Tongue (tissue), 2 donors: ENCODE measurements around the gene TBCC. TPM values are rescaled to one million over a fixed set of nuclear protein-coding genes. Genes with fewer than 3 reads are reported as not detected.
"Not testable (repeated sequence)": the region's sequence is repeated elsewhere in the genome, so short reads cannot be mapped to it uniquely, and the experiment has no call there.

Experiments used
- DNase-seq: peaks from one replicate; pipeline ENCODE4 v3.0.0-alpha.2; 2015
- total RNA-seq: library from RNA; depleted of rRNA; stranded (reverse); fragments of >200 nt; gene quantifications from one replicate; pipeline ENCODE4 v1.2.3, GENCODE V29; 2014

The TBCC gene
- total RNA-seq, 1 donor from 2014 or later = 30.3 TPM

GRCh38 chr6:42733867-42734481 lies 11.9 kb downstream of the TBCC start:
- not testable (repeated sequence) for DNase-seq

DNA sequence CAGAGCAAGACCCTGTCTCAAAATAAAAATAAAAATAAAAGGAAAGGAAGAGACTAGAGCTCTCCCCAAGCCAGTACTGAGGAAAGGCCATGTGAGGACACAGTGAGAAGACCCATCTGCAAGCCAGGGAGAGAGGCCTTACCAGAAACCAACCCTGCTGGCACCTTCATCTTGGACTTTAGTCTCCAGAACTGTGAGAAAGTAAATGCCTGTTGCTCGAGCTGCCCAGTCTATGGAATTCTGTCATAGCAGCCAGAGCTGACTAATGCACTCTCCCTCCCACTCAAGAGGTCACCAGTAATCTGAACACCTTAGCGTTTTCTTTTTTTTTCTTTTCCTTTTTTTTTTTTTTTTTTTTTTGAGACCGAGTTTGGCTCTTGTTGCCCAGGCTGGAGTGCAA lies 16.2 kb downstream of the TBCC start:
- DNase-seq = no peak

DNA sequence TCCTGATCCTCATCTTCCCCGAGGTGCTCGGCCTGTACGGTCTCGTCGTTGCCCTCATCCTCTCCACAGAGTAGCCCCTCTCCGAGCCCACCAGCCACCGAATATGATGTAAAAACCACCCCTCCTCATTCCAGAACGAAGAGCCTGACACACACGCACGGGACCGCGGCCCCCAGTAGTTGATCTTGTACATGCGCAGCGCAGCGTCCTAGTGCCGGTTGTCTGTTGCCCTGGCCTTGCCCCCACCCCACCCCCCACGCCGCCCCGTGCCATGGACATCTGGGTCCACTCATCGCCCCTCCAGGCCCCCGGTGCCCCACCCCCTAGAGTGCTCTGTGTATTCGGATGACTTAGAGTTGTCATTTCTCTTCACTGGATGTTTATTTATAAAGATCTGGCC lies 18.3 kb downstream of the TBCC start:
- peak; percentile 7 for DNase-seq

DNA sequence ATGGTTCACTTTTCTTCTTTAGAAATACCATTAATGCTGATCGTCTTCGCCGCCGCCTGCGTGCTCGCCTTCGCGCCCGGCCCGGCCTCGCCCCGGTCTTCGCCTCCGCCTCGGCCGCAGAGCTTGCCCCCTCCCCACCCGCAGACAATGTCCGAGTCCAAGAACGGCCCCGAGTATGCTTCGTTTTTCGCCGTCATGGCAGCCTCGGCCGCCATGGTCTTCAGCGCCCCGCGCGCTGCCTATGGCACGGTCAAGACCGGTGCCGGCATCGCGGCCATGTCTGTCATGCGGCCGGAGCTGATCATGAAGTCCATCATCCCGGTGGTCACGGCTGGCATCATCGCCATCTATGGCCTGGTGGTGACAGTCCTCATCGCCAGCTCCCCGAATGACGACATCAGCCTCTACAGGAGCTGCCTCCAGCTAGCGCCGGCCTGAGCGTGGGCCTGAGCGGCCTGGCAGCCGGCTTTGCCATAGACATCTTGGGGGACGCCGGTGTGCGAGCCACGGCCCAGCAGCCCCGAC lies 18.8 kb downstream of the TBCC start:
- DNase-seq = peak; percentile 54

DNA sequence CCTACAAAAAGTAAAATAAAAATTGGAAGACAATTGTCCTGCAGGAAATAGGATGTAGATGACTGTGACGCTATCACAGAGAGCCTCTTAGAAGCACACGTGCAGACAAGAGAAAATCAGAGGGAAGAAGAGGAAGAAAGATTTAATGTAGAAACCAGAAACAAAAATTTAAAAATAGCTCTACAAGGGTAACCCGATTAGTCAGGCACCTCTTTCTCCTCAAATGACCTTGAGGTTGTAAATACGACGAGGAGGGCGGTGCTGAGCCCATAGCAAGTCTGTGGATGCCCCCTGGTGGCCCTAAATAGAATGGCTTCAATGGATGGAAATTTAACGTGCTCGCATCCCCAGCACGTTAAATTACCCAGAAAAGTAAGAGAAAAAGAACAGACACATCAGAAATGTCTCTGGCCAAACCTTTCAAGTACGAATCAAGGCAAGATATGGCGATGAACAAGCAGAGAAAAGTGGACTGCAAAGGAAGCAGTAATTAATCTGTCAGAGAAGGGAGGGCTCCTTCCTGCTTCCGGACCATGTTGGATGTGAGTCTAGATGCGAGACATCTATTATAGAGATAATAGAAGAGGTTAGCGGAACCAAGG lies 19.3 kb downstream of the TBCC start:
- DNase-seq = peak; percentile 93

- DNase-seq = no peak
These were observed 19.9 kb downstream of the TBCC start for GRCh38 chr6:42726026-42726425.

- DNase-seq = no peak
These were observed 21.1 kb downstream of the TBCC start for GRCh38 chr6:42724825-42725224.

DNA sequence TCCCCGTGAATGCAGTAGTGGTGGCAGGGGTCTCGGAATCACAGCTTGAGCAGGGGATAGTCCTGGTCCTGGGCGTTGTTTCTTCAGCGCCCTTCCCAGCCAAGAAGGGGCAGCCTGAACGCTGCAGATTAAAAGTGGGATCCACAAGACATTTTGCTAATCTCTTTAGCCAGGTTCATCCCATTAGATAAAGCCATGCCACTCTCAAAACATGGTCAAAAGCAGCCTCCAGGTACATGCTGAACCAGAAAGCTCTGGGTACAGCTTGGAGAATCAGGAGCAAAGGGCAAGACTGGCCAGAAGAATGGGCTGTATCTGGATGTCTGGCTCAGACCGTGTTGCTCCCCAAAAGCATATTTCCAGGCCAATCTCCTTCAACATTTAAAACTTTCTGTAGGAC lies 23.4 kb downstream of the TBCC start, which contains the start of gene PRPH2:
PRPH2 (minus strand) TSS at position 101 of the 400 bp plus-strand sequence. CDS start 263 bp downstream, outside the sequence.
- DNase-seq = no peak

DNA sequence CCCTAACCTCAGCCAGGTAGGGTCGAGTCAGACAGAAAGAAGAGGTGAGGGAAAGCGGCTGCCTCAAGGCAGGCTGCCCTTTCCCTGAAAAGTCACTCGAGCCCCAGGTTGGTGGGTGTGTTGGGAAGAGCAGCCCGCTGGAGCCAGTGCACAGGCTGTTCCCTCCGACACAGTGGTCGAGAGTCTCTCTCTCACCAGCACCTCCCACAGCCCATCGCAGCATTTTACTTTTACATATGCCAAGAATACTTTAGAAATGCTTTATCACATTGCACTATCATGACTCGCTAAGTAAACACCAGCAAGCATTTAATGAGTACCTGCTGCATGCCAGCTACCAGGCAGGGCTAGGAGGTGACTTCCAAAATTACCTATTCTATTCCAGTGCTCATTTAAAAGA lies 25.2 kb downstream of the TBCC start:
- no peak for DNase-seq

DNA sequence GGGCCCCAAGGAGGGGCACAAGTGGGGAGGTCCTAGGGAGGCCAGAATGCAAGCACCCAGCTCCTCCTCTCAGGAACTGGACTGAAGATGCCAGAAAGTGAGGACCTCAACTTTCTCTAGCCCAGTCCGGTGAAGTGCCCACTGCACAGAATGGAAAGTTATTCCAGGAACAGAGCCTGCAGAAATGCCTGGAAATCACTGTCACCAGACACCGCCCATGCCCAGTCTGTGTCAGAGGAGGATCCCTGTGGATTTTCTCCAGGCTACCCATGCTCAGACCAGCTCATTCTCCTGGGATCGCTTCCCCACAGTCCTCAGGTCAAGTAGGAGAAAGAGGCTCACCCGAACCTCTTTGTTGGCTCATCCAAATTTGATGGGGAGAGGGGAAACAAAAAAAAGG lies 30.0 kb downstream of the TBCC start:
- DNase-seq = no peak

DNA sequence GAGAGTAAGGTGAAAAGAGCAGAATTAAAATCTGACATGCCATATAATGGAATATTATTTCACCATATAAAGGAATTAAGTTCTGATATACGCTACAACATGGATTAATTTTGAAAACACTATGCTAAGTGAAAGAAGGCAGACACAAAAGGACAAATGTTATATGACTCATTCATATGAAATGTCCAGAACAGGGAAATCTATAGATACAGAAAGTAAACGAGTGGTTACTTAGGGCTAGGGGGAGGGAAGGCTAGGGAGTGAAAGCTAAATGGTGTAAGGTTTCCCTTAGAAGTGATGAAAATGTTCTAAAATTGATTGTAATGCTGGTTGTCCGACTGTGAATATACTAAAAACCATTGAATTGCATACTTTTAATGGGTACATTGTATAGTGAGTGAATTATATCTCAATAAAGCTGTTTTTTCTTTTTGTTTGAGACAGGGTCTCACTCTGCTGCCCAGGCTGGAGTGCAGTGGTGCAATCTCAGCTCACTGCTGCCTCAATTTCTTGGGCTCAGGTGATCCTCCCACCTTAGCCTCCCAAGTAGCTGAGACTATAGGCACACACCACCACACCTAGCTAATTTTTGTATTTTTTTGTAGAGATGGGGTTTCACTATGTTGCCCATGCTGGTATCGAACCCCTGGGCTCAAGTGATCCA lies 31.7 kb downstream of the TBCC start:
- no peak for DNase-seq

DNA sequence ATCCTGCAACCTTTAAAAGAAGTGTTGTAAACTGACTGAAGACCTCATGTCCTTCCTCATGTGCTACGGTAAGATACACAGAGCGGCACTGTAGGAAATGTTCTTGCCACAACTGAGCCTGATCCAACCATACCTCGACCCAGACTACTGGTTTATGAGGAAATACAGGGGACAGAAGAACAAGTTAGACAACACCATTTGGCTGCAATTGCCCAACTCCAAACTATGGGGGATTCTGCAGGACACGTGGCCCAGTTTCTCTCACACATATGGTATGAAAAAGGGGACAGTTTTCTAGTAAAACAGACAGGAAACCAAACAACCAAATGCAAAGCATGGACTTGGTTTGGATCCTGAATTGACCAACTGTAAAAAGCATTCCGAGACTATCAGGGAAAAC lies 34.0 kb downstream of the TBCC start:
- no peak for DNase-seq

DNA sequence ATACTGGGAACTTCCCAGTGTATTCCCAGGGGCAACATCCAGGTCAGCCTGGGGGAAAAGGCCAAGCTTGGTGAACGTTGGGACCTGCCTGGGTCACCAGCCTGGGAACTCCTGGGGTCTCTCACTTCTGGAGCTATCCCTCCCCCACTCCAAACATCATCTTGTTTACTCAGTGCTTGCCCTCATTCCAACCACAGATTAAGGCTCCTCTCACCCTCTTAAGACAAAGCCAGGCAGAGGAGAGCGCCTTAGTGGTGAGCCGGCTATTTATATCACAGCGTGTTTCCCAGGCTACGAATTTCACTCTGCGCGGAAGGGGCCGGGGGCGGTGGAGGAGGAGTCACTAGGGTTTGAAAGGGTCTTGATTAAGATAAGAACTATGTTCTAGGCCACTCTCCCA lies 35.6 kb downstream of the TBCC start:
- DNase-seq = peak; percentile 59

DNA sequence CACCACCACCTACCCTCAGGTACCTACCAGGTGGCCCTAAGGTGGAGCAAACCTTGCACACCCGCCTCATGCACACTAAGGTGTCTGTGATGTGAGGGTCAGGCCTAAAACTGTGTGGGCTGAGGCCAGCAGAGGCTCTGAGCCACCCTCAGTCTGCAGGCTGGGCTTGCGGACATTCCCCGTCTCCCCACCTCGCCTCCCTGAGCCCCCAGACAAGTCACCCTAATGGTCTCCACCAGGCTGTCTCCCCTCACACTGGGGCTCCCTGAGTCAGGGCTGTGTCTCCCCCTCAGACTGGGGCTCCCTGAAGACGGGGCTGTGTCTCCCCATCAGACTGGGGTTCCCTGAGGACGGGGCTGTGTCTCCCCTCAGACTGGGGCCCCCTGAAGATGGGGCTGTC lies 36.0 kb downstream of the TBCC start:
- no peak for DNase-seq

- DNase-seq = no peak
These were observed 37.8 kb downstream of the TBCC start for GRCh38 chr6:42708096-42708495.

DNA sequence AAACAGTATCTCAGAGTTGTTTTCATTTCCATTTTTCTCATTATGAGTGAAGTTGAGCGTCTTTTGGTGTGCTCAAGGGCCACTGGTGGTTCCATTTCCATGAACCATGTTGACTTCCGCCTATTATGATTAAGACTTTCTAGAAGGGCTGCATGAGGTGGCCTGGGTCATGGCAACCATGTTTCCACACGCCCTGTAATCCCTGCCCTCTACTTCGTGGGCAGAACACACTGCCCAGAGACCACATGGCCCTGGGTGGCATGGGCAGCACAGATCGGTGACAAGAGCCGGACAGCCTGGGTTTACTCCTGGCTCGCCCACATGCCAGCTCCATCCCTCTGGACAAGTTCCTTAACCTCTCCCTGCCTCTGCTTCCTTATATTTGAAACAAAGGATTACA lies 38.3 kb downstream of the TBCC start:
- DNase-seq = no peak

DNA sequence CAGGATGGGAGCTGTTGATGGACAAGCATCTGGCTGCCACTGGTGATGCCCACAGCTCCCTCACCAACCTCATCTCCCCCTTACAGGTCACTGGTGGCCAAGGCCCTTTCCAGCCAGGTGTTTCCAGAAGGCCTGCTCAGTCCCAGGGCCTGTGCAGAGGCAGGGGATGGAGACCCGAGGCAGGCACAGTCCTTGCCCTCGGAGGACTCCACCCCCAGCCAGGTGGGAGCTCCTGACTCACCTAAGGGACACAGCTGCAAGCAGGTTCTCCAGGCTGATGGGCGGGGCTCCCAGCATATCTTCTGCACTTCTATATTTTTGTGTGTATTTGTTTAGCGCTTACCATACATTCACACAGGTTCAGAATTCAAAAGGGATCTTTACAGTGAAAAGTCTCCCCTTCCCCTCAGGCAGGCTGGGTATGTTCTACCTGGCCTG lies 40.9 kb downstream of the TBCC start:
- peak; percentile 47 for DNase-seq

DNA sequence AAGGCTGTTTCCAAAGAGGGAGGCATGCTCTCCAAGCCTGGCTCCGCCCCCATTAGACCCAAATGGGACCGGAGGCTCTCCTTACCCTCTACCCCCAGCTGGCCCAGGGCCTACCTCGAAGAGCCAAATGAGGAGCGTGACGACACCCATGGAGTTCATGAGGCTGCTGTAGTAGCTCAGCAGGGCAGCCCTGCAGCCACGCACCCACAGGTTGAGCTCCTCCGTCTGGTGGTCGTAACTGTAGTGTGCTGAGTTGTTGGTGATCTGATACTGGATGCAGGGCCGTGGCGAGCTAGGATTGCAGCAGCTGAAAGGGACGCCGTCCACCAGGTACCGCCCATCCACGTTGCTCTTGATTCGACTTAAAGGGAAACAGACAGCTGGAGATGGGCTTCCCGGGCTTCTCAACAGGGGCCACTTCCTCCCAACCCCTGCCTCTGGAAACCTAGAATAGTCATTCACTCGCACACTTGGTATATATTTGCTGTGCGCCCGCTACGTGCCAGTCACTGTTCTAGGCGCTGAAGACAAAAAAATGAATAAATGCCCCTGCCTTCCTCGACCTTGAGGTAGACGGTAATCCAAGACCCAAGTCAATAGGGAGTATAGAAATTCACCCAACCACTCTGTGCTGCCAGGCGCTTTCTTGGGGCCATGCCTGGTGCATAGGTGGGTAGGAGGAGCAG lies 41.5 kb downstream of the TBCC start:
- peak; percentile 83 for DNase-seq

DNA sequence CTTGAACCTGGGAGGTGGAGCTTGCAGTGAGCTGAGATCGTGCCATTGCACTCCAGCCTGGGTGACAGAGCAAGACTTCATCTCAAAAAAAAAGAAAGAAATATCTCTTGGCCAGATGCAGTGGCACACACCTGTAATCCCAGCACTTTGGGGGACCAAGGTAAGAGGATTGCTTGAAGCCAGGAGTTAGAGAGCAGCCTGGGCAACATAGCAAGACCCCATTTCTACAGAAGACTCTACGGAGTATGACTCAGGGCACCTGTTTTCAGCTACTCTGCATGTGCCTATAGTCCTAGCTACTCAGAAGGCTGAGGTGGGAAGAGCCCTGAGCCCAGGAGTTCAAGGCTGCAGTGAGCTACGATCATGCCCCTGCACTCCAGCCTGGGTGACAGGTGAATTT lies 43.1 kb downstream of the TBCC start:
- not testable (repeated sequence) for DNase-seq

DNA sequence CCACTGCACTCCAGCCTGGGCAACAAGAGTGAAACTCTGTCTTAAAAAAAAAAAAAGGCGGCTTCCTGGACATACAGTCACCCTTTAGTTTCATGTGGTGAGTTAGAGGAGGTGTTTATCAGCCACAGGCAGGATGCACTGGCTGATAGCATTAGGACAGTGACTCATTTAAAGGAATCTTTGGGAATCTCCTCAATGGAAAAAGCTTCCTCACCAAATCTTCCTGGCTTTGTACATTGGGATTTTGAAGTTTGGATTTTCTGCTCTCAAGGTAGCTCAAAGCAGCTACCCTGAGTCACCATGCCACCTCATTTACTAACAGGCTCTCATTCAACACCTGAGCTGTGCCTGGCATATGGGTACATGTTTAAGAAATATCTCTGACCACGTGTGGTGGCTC lies 43.7 kb downstream of the TBCC start:
- DNase-seq = no peak

DNA sequence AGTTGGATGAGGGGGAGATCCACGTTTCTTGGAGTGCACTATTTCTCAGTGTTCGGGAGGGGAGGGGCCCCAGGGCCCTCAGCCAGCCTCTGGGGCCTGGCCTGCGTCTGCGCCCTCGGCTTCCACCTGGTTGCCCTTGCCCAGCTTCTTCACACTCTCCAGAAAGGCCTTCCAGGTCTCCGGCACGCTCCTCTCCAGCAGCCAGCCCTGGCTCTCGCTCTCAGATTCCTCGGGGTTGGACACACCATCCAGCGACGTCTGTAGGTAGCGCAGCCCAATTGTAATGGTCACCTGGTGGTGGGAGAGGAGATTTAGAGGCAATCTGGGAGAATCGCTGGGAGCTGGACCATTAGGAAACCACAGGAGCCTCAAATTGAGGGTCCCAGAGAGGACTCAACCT lies 47.7 kb downstream of the TBCC start:
- DNase-seq = no peak

GRCh38 chr6:42697268-42697655 lies 48.6 kb downstream of the TBCC start:
- no peak for DNase-seq
